K562 (cell line): ENCODE data around the gene CEP295NL. TPM values are rescaled to one million over a fixed set of nuclear protein-coding genes. Genes with fewer than 3 reads are reported as not detected.
A peak's percentile ranks its signal among the peaks of the same experiment; 100 is the strongest.

Source experiments
- ATAC-seq: fragments of 200-7000 bp; cut with Tn5 transposase; 3 replicates; pipeline ENCODE4 v1.9.1; 2020; ENCODE audit warnings: moderate library complexity
- BruUV-seq: library from RNA; stranded (reverse); fragments of 400-500 nt; replicated peaks from 2 replicates; lab custom pipeline; 2021; lab: Mats Ljungman, UMichigan
- CTCF ChIA-PET: fragments of 300-600 bp; formaldehyde crosslinking; extraction: SDS; loops from one replicate; lab custom pipeline; 2021; ENCODE audit warnings: low intra/inter-chr PET ratio; lab: Yijun Ruan, JAX
- POLR2A ChIA-PET: fragments of 300-600, 350-650 bp; sonication (Branson Sonifier 250); formaldehyde crosslinking; extraction: SDS; loops from one replicate; lab custom pipeline; 2021; ENCODE audit warnings: antibody characterized with exemption, inconsistent platforms; lab: Yijun Ruan, JAX
- DNase-seq, 4 experiments: peaks; one replicate each; pipeline versions ENCODE4 v3.0.0 to v3.0.0-alpha.2; 2011 to 2018; ENCODE audit warnings: low spot score in 3 of 4, mixed read lengths in 3 of 4; ENCODE audit errors: extremely low read depth in 1 of 4
- FAIRE-seq: peaks from 2 replicates; lab custom pipeline; 2011; peaks lifted over from hg19 to GRCh38; lab: Jason Lieb, UNC
- H2AFZ ChIP-seq: 2 replicates; pipeline ENCODE4 v1.6.0; 2011; ENCODE audit warnings: low read depth, low read length, control low read depth, inconsistent platforms
- H3K27ac ChIP-seq: fragments of 200-600 bp; 3 replicates; pipeline ENCODE4 v1.8.0; 2011; ENCODE audit warnings: low read depth, mild to moderate bottlenecking, control low read depth, inconsistent platforms, low read length, moderate library complexity, mixed read lengths; ENCODE audit errors: extremely low read depth
- H3K27me3 ChIP-seq, 2 experiments: fragments of 300-600 bp in 1 of 2; 2 replicates in 1 of 2; 3 replicates in 1 of 2; pipeline versions ENCODE4 v1.6.0 to v1.8.0; 2011; ENCODE audit warnings: inconsistent platforms in 2 of 2, low read length in 2 of 2, mild to moderate bottlenecking in 1 of 2, mixed read lengths in 1 of 2, moderate library complexity in 1 of 2; ENCODE audit not compliant: control insufficient read depth in 2 of 2, insufficient read depth in 2 of 2
- H3K36me3 ChIP-seq: fragments of 300-600 bp; 3 replicates; pipeline ENCODE4 v1.8.0; 2011; ENCODE audit warnings: mild to moderate bottlenecking, low read length, inconsistent platforms; ENCODE audit not compliant: control insufficient read depth, insufficient read depth
- H3K4me1 ChIP-seq, 2 experiments: fragments of 200-600 bp in 1 of 2; replicated peaks in 1 of 2; 2 replicates in 1 of 2; 3 replicates in 1 of 2; pipeline versions ENCODE4 v1.5.1 to v1.8.0; 2011; ENCODE audit warnings: inconsistent platforms in 2 of 2, low read length in 2 of 2, mild to moderate bottlenecking in 1 of 2, mixed read lengths in 1 of 2, moderate library complexity in 1 of 2; ENCODE audit not compliant: control insufficient read depth in 2 of 2, insufficient read depth in 2 of 2
- H3K4me2 ChIP-seq: 2 replicates; pipeline ENCODE4 v1.6.1; 2011; ENCODE audit warnings: low read length, control low read depth, inconsistent platforms, mixed read lengths; ENCODE audit not compliant: insufficient read depth
- H3K4me3 ChIP-seq: fragments of 200-600 bp; sonication (generic), shearing (Covaris generic); 2 replicates; pipeline ENCODE4 v1.5.1; 2016; ENCODE audit warnings: control low read depth, inconsistent platforms
- H3K79me2 ChIP-seq: fragments of 200-600 bp; 3 replicates; pipeline ENCODE4 v1.8.0; 2011; ENCODE audit warnings: low read length, inconsistent platforms; ENCODE audit not compliant: control insufficient read depth, insufficient read depth
- H3K9ac ChIP-seq, 2 experiments: 2 replicates each; pipeline versions ENCODE4 v1.6.0 to v1.6.1; 2011; ENCODE audit warnings: low read depth in 2 of 2, low read length in 2 of 2, control low read depth in 1 of 2, inconsistent platforms in 1 of 2, mild to moderate bottlenecking in 1 of 2, mixed read lengths in 1 of 2; ENCODE audit not compliant: insufficient read depth in 1 of 2
- H3K9me1 ChIP-seq: one replicate; pipeline ENCODE4 v1.6.0; 2011; ENCODE audit warnings: inconsistent platforms, mild to moderate bottlenecking, low read length, moderate library complexity; ENCODE audit not compliant: control insufficient read depth, insufficient read depth
- H3K9me3 ChIP-seq: replicated peaks from 2 replicates; pipeline ENCODE4 v1.5.1; 2011; ENCODE audit warnings: low read depth, low read length, inconsistent platforms; ENCODE audit not compliant: control insufficient read depth, insufficient read depth
- H4K20me1 ChIP-seq: replicated peaks from 2 replicates; pipeline ENCODE4 v1.6.1; 2011; ENCODE audit warnings: low read length, inconsistent platforms, mixed read lengths; ENCODE audit not compliant: control insufficient read depth, insufficient read depth
- CREB1 ChIP-seq, 2 experiments: sonication (generic) in 1 of 2; formaldehyde crosslinking in 1 of 2; IDR thresholded peaks; 2 replicates each; pipeline versions ENCODE4 v1.6.1 to v1.8.0; 2012 to 2022; ENCODE audit warnings: inconsistent platforms in 1 of 2, mild to moderate bottlenecking in 1 of 2, missing genetic modification reagents in 1 of 2, moderate library complexity in 1 of 2
- NBN ChIP-seq: fragments of 450-650 bp; IDR thresholded peaks from 2 replicates; pipeline ENCODE4 v1.6.1; 2016; ENCODE audit warnings: low read depth, mild to moderate bottlenecking
- RBM34 ChIP-seq: fragments of 200-400 bp; formaldehyde crosslinking; IDR thresholded peaks from 2 replicates; pipeline ENCODE4 v1.6.1; 2018; ENCODE audit warnings: low read length, borderline replicate concordance; ENCODE audit not compliant: insufficient read depth
- YY1 ChIP-seq, 3 experiments: IDR thresholded peaks; 2 replicates each; pipeline ENCODE4 v1.6.1; 2011; ENCODE audit warnings: low read length in 2 of 3, mild to moderate bottlenecking in 2 of 3, moderate library complexity in 2 of 3, borderline replicate concordance in 1 of 3, control low read depth in 1 of 3, low read depth in 1 of 3; ENCODE audit not compliant: insufficient read depth in 3 of 3, insufficient replicate concordance in 2 of 3, control insufficient read depth in 1 of 3, insufficient read length in 1 of 3; ENCODE audit errors: extremely low read depth in 1 of 3
- ZNF77 ChIP-seq: fragments of 250-450 bp; sonication (Bioruptor Pico); IDR thresholded peaks from 2 replicates; pipeline ENCODE4 v1.5.0; 2020
- WGBS: fragments of 100-300 bp; shearing (Covaris generic); methylation state at CpG from one replicate; pipeline ENCODE4 v1.1.6; 2016; ENCODE audit warnings: low coverage, mixed read lengths; ENCODE audit not compliant: insufficient coverage; ENCODE audit errors: missing lambda C conversion rate; 5-methylcytosine and 5-hydroxymethylcytosine counted together
- in situ Hi-C: fragments of 300-500 bp; cut with MboI; formaldehyde crosslinking; loops from 4 replicates; pipeline ENCODE4 v1.15.0; 2018; ENCODE audit warnings: inconsistent platforms, mixed read lengths
- intact Hi-C: fragments of 100-400 bp; cut with micrococcal nuclease; formaldehyde crosslinking; loops from 2 replicates; pipeline ENCODE4 v1.14.2; 2022
- polyA plus RNA-seq, 8 experiments: library from polyadenylated mRNA; depleted of rRNA in 4 of 8; stranded (reverse) in 5 of 8; unstranded in 3 of 8; fragments of >200 nt; fragmentation: Nextera tagmentation in 2 of 8; fragmentation: Illumina TruSeq in 1 of 8; extraction: Ambion mirVana in 2 of 8; extraction: Trizol in 1 of 8; gene quantifications; 2 replicates each; pipeline versions ENCODE4 v1.2.1 to v1.2.3, GENCODE V29; 2011 to 2014; ENCODE audit warnings: inconsistent platforms in 1 of 8, missing spikeins in 1 of 8
- total RNA-seq, 7 experiments: library from RNA; depleted of rRNA in 6 of 7; stranded (reverse); fragments of >200 nt in 6 of 7; fragmentation: Illumina TruSeq in 2 of 7; extraction: Trizol in 2 of 7; gene quantifications; 2 replicates each; pipeline versions ENCODE4 v1.2.1 to v1.2.3, GENCODE V29; 2011 to 2021; ENCODE audit warnings: low replicate concordance in 1 of 7
- TF ChIP-seq, protein P1 (sequence below): fragments of 450-650 bp; IDR thresholded peaks from 2 replicates; pipeline ENCODE4 v1.6.1; 2018; ENCODE audit not compliant: partially characterized antibody

The CEP295NL gene
- total and polyA plus RNA-seq, 9 of the 15 experiments (the other 6 are each of a cell fraction or from before 2014, with no cell fraction given) = not detected

DNA sequence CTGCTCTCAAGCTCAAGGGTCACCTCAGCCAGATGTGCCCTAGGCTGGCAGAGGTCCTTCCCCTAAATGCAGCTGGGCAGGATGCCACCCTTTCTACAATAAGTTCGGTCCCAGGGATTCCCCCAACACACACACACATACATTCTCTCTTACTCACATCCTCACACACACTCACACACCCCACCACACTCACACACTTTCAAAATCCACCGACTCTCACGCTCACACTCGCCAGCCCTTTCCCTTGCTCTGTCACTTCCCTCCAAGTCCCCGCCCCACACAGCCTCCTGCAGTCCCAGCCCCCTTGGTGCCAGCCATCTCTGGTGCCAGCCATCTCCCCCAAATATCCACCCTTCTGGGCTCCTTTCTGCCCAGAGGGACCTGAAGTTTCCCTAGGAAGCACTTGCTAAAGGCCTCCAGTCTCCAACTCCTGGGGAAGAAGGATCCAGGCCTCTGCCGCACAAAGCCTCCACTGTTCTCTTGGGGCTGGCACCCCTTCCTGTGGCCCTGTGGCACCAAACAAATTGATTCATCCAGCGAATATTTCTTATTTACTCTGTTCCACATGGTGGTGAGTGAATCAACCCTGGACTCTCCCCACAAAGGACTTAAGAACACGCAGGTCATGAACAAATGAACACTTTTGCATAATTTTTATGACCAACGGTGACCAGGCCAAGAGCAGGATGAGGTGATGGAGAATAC, 58.5 kb downstream of the CEP295NL start:
- ChIA-PET POLR2A (interaction anchor here (2.0 kb wide), 1 partner anchor 8 kb away, joined by 9 read pairs; no protein-coding TSS in a partner anchor), CTCF (no interaction called here)
- TF ChIP-seq ZNF77 = no peak
- peak overlapping the region in 1 of 2 experiments; percentile 28; a peak in 1 of 4 replicates for H3K9ac ChIP-seq
- H3K9me1 ChIP-seq = no peaks in the 10 kb centered on the region
- FAIRE-seq = no peak
- 41% methylated on average over 9 of the region's 9 CpGs for WGBS
- peaks cover 11% of the 10 kb centered on the region for H3K79me2 ChIP-seq
- H3K4me3 ChIP-seq = no peak overlapping the region
- peaks cover 9 to 22% of the 10 kb centered on the region in 2 experiments; a peak in 4 of 5 replicates for H3K4me1 ChIP-seq
- no peaks in the 10 kb centered on the region for H3K36me3 ChIP-seq
- in situ Hi-C loops (no loop called here), intact Hi-C loops (no loop called here)
- peaks cover 3% of the 10 kb centered on the region; the same call in 1 of the 2 replicates for H4K20me1 ChIP-seq
- ATAC-seq = no peak
- no peaks in the 10 kb centered on the region for H3K9me3 ChIP-seq
- no peaks in the 10 kb centered on the region for H3K27me3 ChIP-seq
- no peak overlapping the region for H3K4me2 ChIP-seq
- H3K27ac ChIP-seq = no peak overlapping the region
- DNase-seq = no peak
- no peak overlapping the region for H2AFZ ChIP-seq
- no TSS peak for BruUV-seq

DNA sequence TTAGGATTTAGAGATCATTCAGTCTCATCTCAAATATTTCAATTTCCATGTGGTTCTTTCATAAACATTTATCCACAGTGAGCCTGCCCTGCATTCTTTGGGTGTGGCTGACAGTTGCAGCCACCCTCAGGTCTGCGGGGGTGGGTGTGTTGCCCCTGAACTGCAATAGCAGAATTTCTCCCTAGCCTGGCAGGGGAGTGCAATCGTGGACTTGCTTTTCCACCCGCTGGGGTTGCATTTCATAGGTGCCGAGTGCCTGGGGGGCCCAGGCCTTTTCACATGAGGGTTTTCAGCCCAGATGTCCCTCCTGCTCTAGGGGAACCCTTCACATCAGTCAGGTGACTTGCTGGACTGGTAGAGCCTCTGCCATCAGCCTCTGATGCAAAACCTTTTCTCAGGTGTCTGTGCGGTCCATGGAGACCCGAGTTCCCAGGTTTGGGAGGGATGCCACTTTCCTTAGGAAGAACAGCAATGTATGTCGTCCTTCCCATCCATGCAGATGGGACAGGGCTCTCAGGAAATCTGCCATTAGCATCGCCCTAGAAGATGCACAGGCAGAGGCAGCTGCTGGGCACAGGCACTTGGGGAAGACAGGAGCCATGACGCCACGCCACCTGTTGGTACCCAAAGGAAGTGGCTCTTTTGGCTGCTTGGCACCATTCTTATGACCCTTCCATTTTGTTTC, 60.0 kb downstream of the CEP295NL start:
- peak in 2 of 4 experiments; percentile 7 to 32 for DNase-seq
- in situ Hi-C loops (no loop called here), intact Hi-C loops (no loop called here)
- no peak for ATAC-seq
- Histone ChIP-seq H3K4me2 (no peak overlapping the region), H3K9me3 (no peaks in the 10 kb centered on the region), H2AFZ (no peak overlapping the region), H3K27me3 (no peaks in the 10 kb centered on the region), H3K9ac (0 out of 4 replicates have a peak overlapping the region, but pooled peaks of 1 of the 2 experiments have one; percentile 55), H3K4me3 (no peak overlapping the region), H3K79me2 (peaks cover 25% of the 10 kb centered on the region), H3K9me1 (peaks cover 4% of the 10 kb centered on the region), H3K27ac (no peak overlapping the region), H4K20me1 (peaks cover 11% of the 10 kb centered on the region; the same call in 1 of the 2 replicates), H3K4me1 (peaks cover 17 to 31% of the 10 kb centered on the region in 2 experiments), H3K36me3 (peaks cover 6% of the 10 kb centered on the region)
- ChIA-PET CTCF (no interaction called here), POLR2A (interaction anchor here (0.6 to 2.0 kb wide), 4 partner anchors 10 to 168 kb away, joined by 4 to 9 read pairs (median 5); no protein-coding TSS in a partner anchor)
- no peak for FAIRE-seq
- BruUV-seq = no TSS peak
- WGBS = 47% methylated on average over 8 of the region's 10 CpGs
- TF ChIP-seq RBM34 = no peak
- no peak for TF ChIP-seq CREB1 (IDR thresholded peaks at IDR 0.05)
- no peak for TF ChIP-seq CREB1 (CRISPR knock-in tag; IDR thresholded peaks at IDR 0.05)
- peak in 1 of 3 experiments; percentile 23 for TF ChIP-seq YY1 (IDR thresholded peaks at IDR 0.05; ENCODE audit: borderline replicate concordance in 1 of 3, control insufficient read depth in 1 of 3, extremely low read depth in 1 of 3, insufficient read depth in 3 of 3, insufficient read length in 1 of 3, insufficient replicate concordance in 2 of 3, low read depth in 1 of 3, low read length in 2 of 3)
- TF ChIP-seq, protein P1, sequence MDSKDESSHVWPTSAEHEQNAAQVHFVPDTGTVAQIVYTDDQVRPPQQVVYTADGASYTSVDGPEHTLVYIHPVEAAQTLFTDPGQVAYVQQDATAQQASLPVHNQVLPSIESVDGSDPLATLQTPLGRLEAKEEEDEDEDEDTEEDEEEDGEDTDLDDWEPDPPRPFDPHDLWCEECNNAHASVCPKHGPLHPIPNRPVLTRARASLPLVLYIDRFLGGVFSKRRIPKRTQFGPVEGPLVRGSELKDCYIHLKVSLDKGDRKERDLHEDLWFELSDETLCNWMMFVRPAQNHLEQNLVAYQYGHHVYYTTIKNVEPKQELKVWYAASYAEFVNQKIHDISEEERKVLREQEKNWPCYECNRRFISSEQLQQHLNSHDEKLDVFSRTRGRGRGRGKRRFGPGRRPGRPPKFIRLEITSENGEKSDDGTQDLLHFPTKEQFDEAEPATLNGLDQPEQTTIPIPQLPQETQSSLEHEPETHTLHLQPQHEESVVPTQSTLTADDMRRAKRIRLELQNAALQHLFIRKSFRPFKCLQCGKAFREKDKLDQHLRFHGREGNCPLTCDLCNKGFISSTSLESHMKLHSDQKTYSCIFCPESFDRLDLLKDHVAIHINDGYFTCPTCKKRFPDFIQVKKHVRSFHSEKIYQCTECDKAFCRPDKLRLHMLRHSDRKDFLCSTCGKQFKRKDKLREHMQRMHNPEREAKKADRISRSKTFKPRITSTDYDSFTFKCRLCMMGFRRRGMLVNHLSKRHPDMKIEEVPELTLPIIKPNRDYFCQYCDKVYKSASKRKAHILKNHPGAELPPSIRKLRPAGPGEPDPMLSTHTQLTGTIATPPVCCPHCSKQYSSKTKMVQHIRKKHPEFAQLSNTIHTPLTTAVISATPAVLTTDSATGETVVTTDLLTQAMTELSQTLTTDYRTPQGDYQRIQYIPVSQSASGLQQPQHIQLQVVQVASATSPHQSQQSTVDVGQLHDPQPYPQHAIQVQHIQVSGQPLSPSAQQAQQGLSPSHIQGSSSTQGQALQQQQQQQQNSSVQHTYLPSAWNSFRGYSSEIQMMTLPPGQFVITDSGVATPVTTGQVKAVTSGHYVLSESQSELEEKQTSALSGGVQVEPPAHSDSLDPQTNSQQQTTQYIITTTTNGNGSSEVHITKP = no peak
- TF ChIP-seq NBN = no peak
